SK-N-MC (cell line): Measurements from ENCODE around the gene GNG2.

Source experiments
- EZH2 ChIP-seq: fragments of 200-600 bp; sonication (generic); IDR thresholded peaks from one replicate; pipeline ENCODE4 v1.6.1; 2017; ENCODE audit warnings: antibody characterized with exemption
- POLR2AphosphoS5 ChIP-seq: IDR thresholded peaks from 2 replicates; pipeline ENCODE4 v1.6.1; 2012; ENCODE audit warnings: mild to moderate bottlenecking, low read depth, low read length, borderline replicate concordance

DNA sequence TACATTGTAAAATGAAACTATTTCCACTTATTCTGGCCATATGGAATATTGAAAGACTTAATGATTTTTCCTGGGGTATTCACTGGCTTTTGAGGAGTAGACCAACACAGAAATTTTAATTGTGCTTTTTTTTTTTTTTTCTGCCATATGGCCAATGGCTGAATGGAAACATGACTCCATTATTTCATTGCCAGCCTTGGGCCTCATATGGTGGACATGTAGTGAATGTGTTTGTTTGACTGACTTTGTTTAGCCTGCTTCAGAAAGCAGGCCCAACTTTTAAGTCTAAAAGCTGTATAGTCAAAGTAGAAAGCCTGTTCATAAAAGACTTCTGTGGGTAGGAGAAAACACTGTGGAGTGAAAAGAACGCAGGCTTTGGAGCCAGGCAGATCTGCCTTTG is 2.4 kb downstream of the GNG2 start:
- TF ChIP-seq EZH2 (no peak), POLR2AphosphoS5 (no peak)
